Renal pelvis (tissue), 12 donors: ENCODE data around the gene KIFC1. TPM values are rescaled to one million over a fixed set of nuclear protein-coding genes. Genes with fewer than 3 reads are reported as not detected.
"Not testable (repeated sequence)": the region's sequence is repeated elsewhere in the genome, so short reads cannot be mapped to it uniquely, and the experiment has no call there.

ENCODE experiments used
- DNase-seq: peaks from one replicate; pipeline ENCODE4 v3.0.0-alpha.2; 2013
- long read RNA-seq, 16 experiments: transcript quantifications; one replicate each; lab custom pipeline, GENCODE V29; 2026
- polyA plus RNA-seq, 3 donors: library from polyadenylated mRNA; unstranded; fragments of 120-200 nt; gene quantifications; one replicate each; pipeline ENCODE4 v1.2.1, GENCODE V29; 2013; ENCODE audit not compliant: insufficient read length in 3 of 3

KIFC1 gene
- 10 to 100 TPM; 42.2 to 54.6 (median 43.3) TPM for polyA plus RNA-seq
- long read RNA-seq, donor 1, transcript KIFC1-211 (11 exons, 2,706 nt): major isoform, 13 of 13 reads
- long read RNA-seq, donor 1, partial matches to known transcripts: 0 of 13 reads
- long read RNA-seq, donor 1, other reads (novel, unspliced or antisense): 0 of 13 reads
- long read RNA-seq, donor 2, transcript KIFC1-211 (11 exons, 2,706 nt): major isoform, 7 of 14 reads
- long read RNA-seq, donor 2, partial matches to known transcripts: 7 of 14 reads
- long read RNA-seq, donor 2, other reads (novel, unspliced or antisense): 0 of 14 reads
- long read RNA-seq, donor 3, transcript KIFC1-211 (11 exons, 2,706 nt): major isoform, 10 of 15 reads
- long read RNA-seq, donor 3, partial matches to known transcripts: 5 of 15 reads
- long read RNA-seq, donor 3, other reads (novel, unspliced or antisense): 0 of 15 reads
- long read RNA-seq, donor 4, transcript KIFC1-211 (11 exons, 2,706 nt): major isoform, 9 of 16 reads
- long read RNA-seq, donor 4, partial matches to known transcripts: 7 of 16 reads
- long read RNA-seq, donor 4, other reads (novel, unspliced or antisense): 0 of 16 reads
- long read RNA-seq, donor 5, partial matches to known transcripts: 8 of 11 reads
- long read RNA-seq, donor 5, other reads (novel, unspliced or antisense): 0 of 11 reads
- long read RNA-seq, donor 6, transcript KIFC1-211 (11 exons, 2,706 nt): major isoform, 8 of 8 reads
- long read RNA-seq, donor 6, partial matches to known transcripts: 0 of 8 reads
- long read RNA-seq, donor 6, other reads (novel, unspliced or antisense): 0 of 8 reads
- long read RNA-seq, donor 7, transcript KIFC1-211 (11 exons, 2,706 nt): major isoform, 5 of 33 reads
- long read RNA-seq, donor 7, partial matches to known transcripts: 28 of 33 reads
- long read RNA-seq, donor 7, other reads (novel, unspliced or antisense): 0 of 33 reads
- long read RNA-seq, donor 8, partial matches to known transcripts: 5 of 6 reads
- long read RNA-seq, donor 8, other reads (novel, unspliced or antisense): 0 of 6 reads
- long read RNA-seq, donor 9, transcript KIFC1-211 (11 exons, 2,706 nt): major isoform, 7 of 648 reads
- long read RNA-seq, donor 9, partial matches to known transcripts: 315 of 648 reads
- long read RNA-seq, donor 9, other reads (novel, unspliced or antisense): 326 of 648 reads
- long read RNA-seq, donor 10, transcript KIFC1-211 (11 exons, 2,706 nt): major isoform, 6 of 15 reads
- long read RNA-seq, donor 10, partial matches to known transcripts: 7 of 15 reads
- long read RNA-seq, donor 10, other reads (novel, unspliced or antisense): 0 of 15 reads
- long read RNA-seq, donor 11, partial matches to known transcripts: 10 of 12 reads
- long read RNA-seq, donor 11, other reads (novel, unspliced or antisense): 0 of 12 reads
- long read RNA-seq, donor 12, transcript KIFC1-211 (11 exons, 2,706 nt): major isoform, 11 of 12 reads
- long read RNA-seq, donor 12, partial matches to known transcripts: 0 of 12 reads
- long read RNA-seq, donor 12, other reads (novel, unspliced or antisense): 0 of 12 reads
- long read RNA-seq, donor 13, partial matches to known transcripts: 6 of 8 reads
- long read RNA-seq, donor 13, other reads (novel, unspliced or antisense): 0 of 8 reads
- long read RNA-seq, donor 14, partial matches to known transcripts: 13 of 16 reads
- long read RNA-seq, donor 14, other reads (novel, unspliced or antisense): 0 of 16 reads
- long read RNA-seq, donor 15, transcript KIFC1-211 (11 exons, 2,706 nt): major isoform, 8 of 16 reads
- long read RNA-seq, donor 15, partial matches to known transcripts: 7 of 16 reads
- long read RNA-seq, donor 15, other reads (novel, unspliced or antisense): 0 of 16 reads
- long read RNA-seq, donor 16, transcript KIFC1-211 (11 exons, 2,706 nt): major isoform, 8 of 8 reads
- long read RNA-seq, donor 16, partial matches to known transcripts: 0 of 8 reads
- long read RNA-seq, donor 16, other reads (novel, unspliced or antisense): 0 of 8 reads

GRCh38 chr6:33391278-33391921 lies at the start of gene KIFC1:
TSS of gene KIFC1 (plus strand) at chr6:33391823. CDS start at chr6:33391986, 163 bp downstream.
- peak; percentile 99 for DNase-seq

GRCh38 chr6:33343606-33343952 lies 48.0 kb upstream of the KIFC1 start:
- DNase-seq: not testable (repeated sequence)

GRCh38 chr6:33343953-33344611 lies 47.5 kb upstream of the KIFC1 start:
- no peak for DNase-seq

- DNase-seq: peak; percentile 71
Observed at GRCh38 chr6:33344701-33345697, 46.6 kb upstream of the KIFC1 start.

- not testable (repeated sequence) for DNase-seq
Observed at GRCh38 chr6:33346972-33347371, 44.7 kb upstream of the KIFC1 start.

- DNase-seq: no peak
Observed at GRCh38 chr6:33347816-33348215, 43.8 kb upstream of the KIFC1 start.

- not testable (repeated sequence) for DNase-seq
Observed at GRCh38 chr6:33355860-33356259, 35.8 kb upstream of the KIFC1 start.

GRCh38 chr6:33356295-33356694 lies 35.3 kb upstream of the KIFC1 start:
- DNase-seq: no peak

- DNase-seq: not testable (repeated sequence)
Observed at GRCh38 chr6:33357160-33357871, 34.3 kb upstream of the KIFC1 start.

- no peak for DNase-seq
Observed at GRCh38 chr6:33359331-33359730, 32.3 kb upstream of the KIFC1 start.

- DNase-seq: not testable (repeated sequence)
Observed at GRCh38 chr6:33363486-33363885, 28.1 kb upstream of the KIFC1 start.

- peak; percentile 78 for DNase-seq
Observed at GRCh38 chr6:33364475-33365205, 27.0 kb upstream of the KIFC1 start.

- not testable (repeated sequence) for DNase-seq
Observed at GRCh38 chr6:33365206-33365971, 26.2 kb upstream of the KIFC1 start.

GRCh38 chr6:33367009-33367714 lies 24.5 kb upstream of the KIFC1 start:
- no peak for DNase-seq

GRCh38 chr6:33367715-33368025 lies 24.0 kb upstream of the KIFC1 start:
- DNase-seq: not testable (repeated sequence)
